HUES48 (cell line): ENCODE results near the gene ERI3.

ENCODE experiments used
- H3K27ac ChIP-seq: one replicate; pipeline ENCODE4 v1.7.0; 2013; ENCODE audit warnings: low read depth, low read length, inconsistent platforms
- H3K27me3 ChIP-seq: 2 replicates; pipeline ENCODE4 v1.6.1; 2013; ENCODE audit warnings: mild to moderate bottlenecking, low read length; ENCODE audit not compliant: control insufficient read depth, insufficient read depth
- H3K36me3 ChIP-seq: 2 replicates; pipeline ENCODE4 v1.6.1; 2013; ENCODE audit warnings: low read length; ENCODE audit not compliant: control insufficient read depth, insufficient read depth
- H3K4me1 ChIP-seq: 2 replicates; pipeline ENCODE4 v1.6.1; 2013; ENCODE audit warnings: mild to moderate bottlenecking, low read length; ENCODE audit not compliant: control insufficient read depth, insufficient read depth
- H3K4me3 ChIP-seq: 2 replicates; pipeline ENCODE4 v1.5.1; 2013; ENCODE audit warnings: mild to moderate bottlenecking, low read depth, low read length
- H3K9ac ChIP-seq: 2 replicates; pipeline ENCODE4 v1.6.1; 2013; ENCODE audit warnings: mild to moderate bottlenecking, low read depth, low read length, moderate library complexity
- H3K9me3 ChIP-seq: 2 replicates; pipeline ENCODE4 v1.6.1; 2013; ENCODE audit warnings: low read length; ENCODE audit not compliant: control insufficient read depth, insufficient read depth

The ERI3 gene

DNA sequence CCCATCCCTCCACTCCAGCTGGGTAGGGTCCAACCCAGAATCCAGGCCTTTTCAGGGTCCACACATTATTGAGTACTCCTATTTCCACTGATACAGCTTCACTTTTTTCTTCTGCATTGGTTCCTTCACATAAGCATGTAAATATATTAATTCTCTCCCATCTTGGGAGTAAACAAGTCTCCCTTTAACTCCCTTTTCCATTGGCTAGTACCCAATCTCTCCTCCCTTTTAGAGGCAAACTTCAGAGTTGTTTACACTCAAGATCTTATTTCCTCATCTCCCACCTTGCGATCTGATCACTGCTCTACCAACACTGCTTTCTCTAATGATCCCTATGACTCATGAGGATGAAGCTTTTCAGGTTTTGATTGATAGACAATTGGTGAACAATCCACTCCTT, 121.5 kb downstream of the ERI3 start:
- Histone ChIP-seq H3K9me3 (no peaks in the 10 kb centered on the region), H3K27ac (no peak overlapping the region), H3K27me3 (no peaks in the 10 kb centered on the region), H3K4me1 (peaks cover 4% of the 10 kb centered on the region; the same call in 1 of the 2 replicates), H3K9ac (no peak overlapping the region), H3K4me3 (no peak overlapping the region), H3K36me3 (peaks cover 14% of the 10 kb centered on the region)

DNA sequence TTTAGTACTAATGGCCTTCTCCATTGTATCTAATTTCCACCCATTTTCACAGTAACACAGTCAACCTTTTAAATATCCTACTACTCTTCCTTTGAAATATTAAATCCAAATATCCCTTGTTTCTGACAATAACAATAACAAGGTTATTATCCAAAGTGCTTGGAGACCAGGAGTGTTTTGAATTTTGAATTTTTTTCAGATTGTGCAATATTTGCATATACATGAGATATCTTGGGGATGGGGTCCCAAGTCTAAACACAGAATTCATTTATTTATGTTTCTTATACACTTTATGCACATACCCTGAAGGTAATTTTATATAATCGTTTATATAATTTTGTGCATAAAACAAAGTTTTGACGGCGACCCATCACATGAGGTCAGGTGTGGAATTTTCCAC, 124.3 kb downstream of the ERI3 start:
- no peak overlapping the region for H3K27ac ChIP-seq
- H3K4me1 ChIP-seq, result no peaks in the 10 kb centered on the region
- no peaks in the 10 kb centered on the region for H3K27me3 ChIP-seq
- no peak overlapping the region for H3K4me3 ChIP-seq
- peaks cover 14% of the 10 kb centered on the region for H3K36me3 ChIP-seq
- no peak overlapping the region for H3K9ac ChIP-seq
- peaks cover 17% of the 10 kb centered on the region for H3K9me3 ChIP-seq

DNA sequence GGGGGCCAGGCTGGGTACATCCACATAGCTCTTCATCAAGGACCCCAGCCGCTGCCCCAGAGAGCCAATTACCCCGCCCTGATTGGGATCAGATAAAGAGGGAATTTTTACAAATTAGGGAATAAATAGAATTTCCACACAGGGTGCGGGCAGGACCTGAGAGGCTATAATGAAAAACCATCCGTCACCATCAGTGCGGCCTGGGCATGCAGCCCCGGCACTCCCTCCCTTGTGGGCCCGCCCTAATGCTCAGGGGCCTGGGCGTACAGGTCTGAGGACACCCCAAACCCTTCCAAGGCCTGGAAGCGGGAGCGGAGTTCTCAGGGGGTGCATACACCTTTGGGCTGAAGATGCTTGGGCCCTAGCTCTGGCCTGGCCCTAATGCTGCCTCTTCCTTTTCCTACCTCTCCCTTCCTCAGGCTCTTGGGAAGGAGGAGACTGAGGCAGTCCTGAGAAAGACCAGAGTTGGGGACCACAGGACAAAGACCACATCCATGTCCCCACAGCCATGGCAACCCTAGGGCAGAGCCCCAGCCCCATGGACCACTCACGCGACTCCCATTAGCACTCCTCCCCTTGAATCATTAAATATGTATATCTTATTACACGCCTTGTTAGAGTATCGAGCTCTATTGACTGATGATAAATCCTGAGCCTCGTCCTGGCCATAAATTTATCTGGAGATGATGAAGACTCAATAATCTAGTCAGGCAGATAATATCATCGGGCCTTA, 125.5 kb downstream of the ERI3 start:
- Histone ChIP-seq H3K9me3 (peaks cover 25% of the 10 kb centered on the region), H3K36me3 (peaks cover 14% of the 10 kb centered on the region), H3K4me3 (no peak overlapping the region)

DNA sequence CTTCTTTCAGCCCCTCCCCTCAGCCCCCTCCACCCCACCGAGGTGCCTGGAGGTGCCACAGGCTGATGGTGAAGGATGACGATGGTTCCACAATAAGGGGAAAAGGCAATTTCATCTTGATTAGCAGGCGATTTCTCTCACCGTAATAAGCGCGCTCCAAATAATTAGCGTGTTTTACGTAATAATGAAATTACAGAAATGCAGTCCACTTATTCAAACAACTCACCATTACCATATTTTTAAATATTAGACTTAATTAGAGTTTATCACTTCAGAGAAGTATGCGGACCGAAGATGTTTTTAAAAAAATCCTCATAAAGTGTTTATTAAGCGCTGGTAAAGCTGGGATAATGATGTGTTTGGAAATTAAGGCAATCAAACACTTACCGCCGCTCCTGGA, 126.8 kb downstream of the ERI3 start:
- Histone ChIP-seq H3K27me3 (no peaks in the 10 kb centered on the region), H3K4me1 (no peaks in the 10 kb centered on the region), H3K27ac (no peak overlapping the region), H3K36me3 (peaks cover 14% of the 10 kb centered on the region), H3K9me3 (peaks cover 25% of the 10 kb centered on the region), H3K9ac (no peak overlapping the region), H3K4me3 (no peak overlapping the region)

More for the DNA sequence above, 125.5 kb downstream of the ERI3 start:
- no peak overlapping the region for H3K9ac ChIP-seq
- no peaks in the 10 kb centered on the region for H3K4me1 ChIP-seq
- H3K27ac ChIP-seq, result no peak overlapping the region
- no peaks in the 10 kb centered on the region for H3K27me3 ChIP-seq

DNA sequence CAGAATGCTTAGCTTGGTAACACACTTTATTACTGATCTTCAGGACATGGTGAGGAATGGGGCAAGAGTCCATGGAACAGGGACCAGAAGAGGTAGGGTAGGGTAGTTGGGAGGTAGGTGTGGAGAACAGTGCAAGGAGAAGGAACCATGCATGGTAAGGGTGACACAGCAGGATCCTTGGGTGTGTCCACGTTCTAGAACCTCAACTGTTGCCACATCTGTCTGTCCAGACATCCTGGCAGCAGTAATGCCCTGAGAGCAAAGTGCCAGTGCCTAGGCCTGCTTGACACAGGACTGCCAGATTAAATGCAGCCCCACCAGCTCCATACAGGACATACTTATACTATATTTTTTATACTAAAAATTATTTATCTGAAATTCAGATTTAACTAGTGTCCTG, 127.8 kb downstream of the ERI3 start:
- Histone ChIP-seq H3K27ac (no peak overlapping the region), H3K4me3 (no peak overlapping the region; the same call in 1 of the 2 replicates)

DNA sequence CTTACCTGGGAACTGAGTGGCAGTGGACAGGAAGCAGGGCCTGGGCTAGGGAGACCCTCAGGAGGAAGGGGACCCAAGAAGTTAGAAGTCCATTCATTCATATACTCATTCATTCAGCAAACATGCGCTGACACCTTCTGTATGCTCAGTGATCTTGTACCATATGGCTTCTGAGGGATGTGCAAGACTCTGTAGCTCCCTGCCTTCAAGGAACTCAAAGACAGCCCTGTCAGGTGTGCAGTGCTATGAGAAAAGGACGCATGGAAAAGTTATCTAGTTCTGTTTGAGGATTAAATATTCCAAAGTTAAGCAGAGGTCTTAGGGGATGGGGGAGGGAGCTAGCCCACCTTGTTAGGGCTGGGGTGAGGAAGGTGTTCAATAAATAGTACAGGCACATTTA, 129.3 kb downstream of the ERI3 start:
- Histone ChIP-seq H3K4me1 (no peaks in the 10 kb centered on the region), H3K4me3 (no peak overlapping the region), H3K27ac (no peak overlapping the region), H3K9me3 (peaks cover 25% of the 10 kb centered on the region), H3K9ac (no peak overlapping the region), H3K36me3 (peaks cover 10% of the 10 kb centered on the region), H3K27me3 (no peaks in the 10 kb centered on the region)

More for the DNA sequence above, 127.8 kb downstream of the ERI3 start:
- peaks cover 25% of the 10 kb centered on the region for H3K9me3 ChIP-seq
- no peaks in the 10 kb centered on the region for H3K4me1 ChIP-seq
- no peak overlapping the region for H3K9ac ChIP-seq
- H3K36me3 ChIP-seq, result peaks cover 10% of the 10 kb centered on the region
- H3K27me3 ChIP-seq, result no peaks in the 10 kb centered on the region

DNA sequence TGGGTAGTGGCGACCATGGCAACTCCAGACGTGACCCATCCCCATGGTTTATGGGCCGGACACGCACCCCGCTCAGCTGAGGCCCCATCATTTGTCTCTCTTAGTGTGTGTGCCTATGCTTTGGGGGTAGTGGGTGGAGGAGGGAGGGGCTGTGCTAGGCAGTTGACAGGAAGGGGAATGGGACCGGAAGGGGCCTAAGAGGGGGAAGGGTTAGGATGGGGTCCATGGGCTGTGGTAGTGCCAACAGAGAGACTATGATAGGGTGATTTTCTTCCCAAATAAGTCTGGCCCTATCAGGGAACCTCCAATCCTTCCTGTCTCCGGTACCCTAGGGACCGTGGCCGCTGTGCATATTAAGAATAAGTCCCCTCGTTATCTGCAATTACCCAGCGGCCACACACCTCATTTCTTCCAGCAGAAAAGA, 131.9 kb downstream of the ERI3 start:
- Histone ChIP-seq H3K36me3 (peaks cover 34% of the 10 kb centered on the region), H3K4me3 (no peak overlapping the region), H3K27me3 (no peaks in the 10 kb centered on the region), H3K27ac (no peak overlapping the region), H3K4me1 (no peaks in the 10 kb centered on the region), H3K9ac (no peak overlapping the region), H3K9me3 (peaks cover 25% of the 10 kb centered on the region)

DNA sequence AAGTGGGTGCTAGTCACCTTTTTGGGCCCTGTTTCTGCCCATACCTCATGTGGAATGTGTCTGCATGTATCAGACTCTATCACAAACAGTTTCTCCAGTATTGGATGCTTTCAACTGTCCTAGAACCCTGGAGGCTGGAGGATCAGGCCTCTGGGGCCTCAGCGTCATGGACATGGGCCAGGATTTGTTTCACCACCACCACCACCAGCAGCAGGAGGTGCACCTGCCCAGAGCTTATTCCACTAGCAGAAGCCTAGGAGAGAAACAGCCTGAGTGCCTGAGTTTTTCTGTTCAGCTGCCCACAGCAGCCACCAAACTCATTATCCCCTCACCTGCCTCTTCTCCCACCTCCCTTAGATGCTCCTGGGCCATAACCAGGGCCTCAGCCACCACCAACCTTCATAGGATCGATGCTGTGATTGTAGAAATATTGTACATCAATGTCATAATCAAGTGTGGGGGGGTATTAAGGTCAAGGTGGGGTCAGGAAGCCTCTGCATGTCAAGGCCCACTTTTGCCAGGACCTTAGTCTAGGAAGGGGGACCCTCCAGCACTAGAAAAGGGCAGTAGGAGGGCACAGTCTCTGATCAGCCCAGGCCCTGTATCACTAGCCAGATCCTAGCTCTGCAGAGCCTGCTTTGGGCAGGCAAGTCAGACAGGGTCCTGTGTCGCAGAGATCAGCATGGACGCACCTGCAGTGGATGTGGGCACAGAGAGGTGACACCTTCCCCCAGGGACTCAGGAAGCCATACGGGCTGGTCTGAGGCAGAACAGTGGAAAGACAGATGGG, 132.5 kb downstream of the ERI3 start:
- no peaks in the 10 kb centered on the region for H3K4me1 ChIP-seq
- no peak overlapping the region for H3K27ac ChIP-seq
- peaks cover 39% of the 10 kb centered on the region for H3K36me3 ChIP-seq
- H3K9ac ChIP-seq, result no peak overlapping the region
- H3K9me3 ChIP-seq, result peaks cover 25% of the 10 kb centered on the region
- H3K4me3 ChIP-seq, result no peak overlapping the region
- H3K27me3 ChIP-seq, result no peaks in the 10 kb centered on the region

DNA sequence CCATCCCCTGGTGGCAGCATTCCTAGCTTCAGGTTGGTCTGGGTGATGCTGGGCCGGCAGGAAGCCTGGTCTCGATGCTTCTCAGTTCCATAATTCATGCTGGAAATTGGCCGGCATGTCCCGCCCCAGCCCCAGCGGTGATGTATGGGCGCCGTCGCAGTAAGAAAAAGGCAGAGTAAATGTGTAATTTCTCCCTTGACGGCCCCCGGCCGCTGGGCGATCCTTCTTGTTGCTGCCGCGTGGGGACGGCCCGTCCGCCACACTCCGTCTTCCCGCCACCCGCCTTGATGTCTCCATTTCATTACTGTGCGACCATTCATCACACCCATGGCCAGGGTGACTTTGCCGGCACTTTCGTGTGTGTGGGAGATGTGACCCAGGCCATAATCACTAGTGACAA, 133.3 kb downstream of the ERI3 start:
- H3K27me3 ChIP-seq, result no peaks in the 10 kb centered on the region
- H3K9ac ChIP-seq, result no peak overlapping the region
- H3K4me1 ChIP-seq, result no peaks in the 10 kb centered on the region
- peaks cover 17% of the 10 kb centered on the region for H3K9me3 ChIP-seq
- H3K27ac ChIP-seq, result no peak overlapping the region
- H3K4me3 ChIP-seq, result no peak overlapping the region
- peaks cover 47% of the 10 kb centered on the region for H3K36me3 ChIP-seq

DNA sequence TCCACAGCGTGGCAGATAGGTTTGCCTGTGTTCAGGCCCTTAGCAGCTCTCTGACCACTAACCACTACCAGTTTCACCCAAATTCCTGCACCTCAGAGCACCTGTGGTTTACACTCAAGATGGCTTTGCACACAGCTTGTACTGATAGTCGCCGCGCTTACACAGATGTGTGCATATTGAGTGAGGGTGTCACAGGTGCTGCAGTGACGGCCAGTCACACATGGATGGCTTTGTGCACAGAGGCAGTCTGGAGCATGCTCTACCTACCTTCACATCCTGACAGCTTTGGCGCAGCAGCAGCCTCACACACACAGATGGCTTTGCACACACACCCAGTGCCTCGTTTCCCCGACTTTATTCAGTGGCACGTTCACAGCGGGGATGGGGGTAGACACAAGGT, 134.3 kb downstream of the ERI3 start:
- no peak overlapping the region for H3K4me3 ChIP-seq
- H3K4me1 ChIP-seq, result no peaks in the 10 kb centered on the region
- no peaks in the 10 kb centered on the region for H3K27me3 ChIP-seq
- H3K27ac ChIP-seq, result no peak overlapping the region
- no peak overlapping the region for H3K9ac ChIP-seq
- peaks cover 56% of the 10 kb centered on the region for H3K36me3 ChIP-seq
- H3K9me3 ChIP-seq, result peaks cover 8% of the 10 kb centered on the region
